Mesenteric fat pad (tissue), 1 donor: ENCODE measurements around the gene SALL1. TPM values are rescaled to one million over a fixed set of nuclear protein-coding genes. Genes with fewer than 3 reads are reported as not detected.

Source experiments
- DNase-seq: peaks from one replicate; pipeline ENCODE4 v3.0.0-alpha.2; 2020; ENCODE audit warnings: low spot score
- total RNA-seq: library from RNA; stranded (reverse); fragmentation: NEBNext Ultra II Directional; extraction: Animal tissue kit (Norgen Biotek cat#: 25700); gene quantifications from one replicate; pipeline ENCODE4 v1.2.1, GENCODE V29; 2021
- donor health status: DM: yes; HTN: yes; CAD: no.

The SALL1 gene
- total RNA-seq, 1 donor from 2014 or later, result 0.45 TPM

DNA sequence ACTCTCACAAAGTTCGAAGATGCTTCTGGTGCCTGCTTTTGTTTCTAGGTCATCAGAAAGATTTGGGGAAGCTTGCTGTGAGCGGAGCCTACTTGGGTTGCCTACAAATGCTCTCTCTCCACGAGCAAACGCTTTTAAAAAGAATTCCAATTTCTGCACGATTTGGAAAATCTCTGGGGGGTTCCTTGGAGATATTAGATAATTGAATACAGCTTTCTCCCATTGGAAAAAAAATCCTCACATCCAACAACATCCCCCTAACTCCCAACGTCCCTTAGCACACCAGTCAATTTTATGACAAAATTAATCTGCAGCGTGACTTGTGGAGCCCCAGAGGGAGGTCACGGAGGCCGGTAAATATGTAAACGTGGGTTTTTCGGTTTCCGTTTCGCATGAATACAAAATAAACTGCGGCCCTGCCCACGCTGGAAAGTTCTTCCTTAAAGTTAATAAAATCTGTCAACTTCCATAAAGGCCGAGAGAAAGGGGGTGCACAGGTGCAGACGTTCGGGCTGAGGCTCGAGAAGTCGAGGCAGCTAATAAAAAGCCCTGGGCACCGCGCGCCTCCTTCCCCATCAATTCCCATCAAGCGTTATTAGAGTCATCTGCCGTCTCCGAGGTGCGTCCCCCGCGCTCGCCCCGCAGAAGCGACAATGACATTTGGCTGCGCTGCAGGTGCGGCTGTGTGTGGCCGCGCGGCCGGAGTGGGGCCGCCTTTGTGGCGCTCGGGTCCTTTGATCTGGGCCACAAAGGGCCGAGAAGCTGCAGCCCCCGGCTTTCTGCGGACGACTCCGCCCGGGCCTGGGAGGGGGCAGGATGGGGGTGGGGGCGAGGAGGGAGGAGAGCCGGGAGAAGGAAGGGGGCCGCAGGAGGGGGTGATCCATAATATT lies 37.6 kb downstream of the SALL1 start:
- DNase-seq, result no peak

GRCh38 chr16:51112323-51112722 lies 38.7 kb downstream of the SALL1 start:
- DNase-seq, result no peak

DNA sequence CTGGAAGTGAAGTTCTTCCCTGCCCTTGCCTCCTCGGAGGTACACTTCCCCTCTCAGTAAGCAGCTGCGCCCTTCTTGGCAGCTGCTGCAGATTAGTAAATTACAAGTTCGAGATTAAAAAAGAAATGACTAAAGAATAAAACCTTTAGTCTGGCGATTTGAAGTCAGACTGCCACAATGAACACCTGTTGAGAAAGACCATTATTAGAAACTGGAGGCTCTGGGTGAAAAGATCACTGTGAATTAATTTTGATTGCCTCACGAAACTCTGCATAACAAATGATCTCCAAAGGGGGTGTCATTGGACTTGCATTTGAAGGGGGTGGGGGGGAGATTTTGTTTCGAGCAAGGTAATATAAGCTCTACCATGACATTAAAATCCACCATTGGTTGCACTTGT lies 39.3 kb downstream of the SALL1 start:
- DNase-seq, result no peak

- no peak for DNase-seq
Measured at GRCh38 chr16:51110700-51111157, 40.3 kb downstream of the SALL1 start.

DNA sequence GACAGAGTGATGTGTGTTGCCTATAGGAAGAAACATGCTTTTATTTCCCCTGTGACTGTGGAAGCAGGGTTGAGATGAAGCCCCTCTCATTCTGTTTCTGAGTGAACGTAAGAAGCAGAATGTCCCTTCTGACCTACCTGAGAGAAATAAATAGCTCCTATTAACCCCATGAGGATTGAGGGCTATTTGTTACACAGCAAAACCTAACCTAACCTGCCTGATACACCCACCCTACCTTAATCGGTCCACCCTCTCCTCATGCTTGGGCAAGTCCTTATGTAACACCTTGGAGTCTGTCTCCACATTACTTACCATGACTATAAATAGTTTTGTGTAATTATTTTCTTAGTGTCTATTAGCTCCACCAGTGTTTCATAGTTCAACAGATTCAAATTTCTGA lies 41.9 kb downstream of the SALL1 start:
- no peak for DNase-seq

GRCh38 chr16:51107742-51108141 lies 43.3 kb downstream of the SALL1 start:
- no peak for DNase-seq

GRCh38 chr16:51106535-51106934 lies 44.5 kb downstream of the SALL1 start:
- DNase-seq, result no peak

- DNase-seq, result no peak
Measured at GRCh38 chr16:51103590-51103989, 47.5 kb downstream of the SALL1 start.

GRCh38 chr16:51097729-51098128 lies 53.3 kb downstream of the SALL1 start:
- DNase-seq, result no peak

GRCh38 chr16:51095890-51096626 lies 55.0 kb downstream of the SALL1 start:
- DNase-seq, result no peak

DNA sequence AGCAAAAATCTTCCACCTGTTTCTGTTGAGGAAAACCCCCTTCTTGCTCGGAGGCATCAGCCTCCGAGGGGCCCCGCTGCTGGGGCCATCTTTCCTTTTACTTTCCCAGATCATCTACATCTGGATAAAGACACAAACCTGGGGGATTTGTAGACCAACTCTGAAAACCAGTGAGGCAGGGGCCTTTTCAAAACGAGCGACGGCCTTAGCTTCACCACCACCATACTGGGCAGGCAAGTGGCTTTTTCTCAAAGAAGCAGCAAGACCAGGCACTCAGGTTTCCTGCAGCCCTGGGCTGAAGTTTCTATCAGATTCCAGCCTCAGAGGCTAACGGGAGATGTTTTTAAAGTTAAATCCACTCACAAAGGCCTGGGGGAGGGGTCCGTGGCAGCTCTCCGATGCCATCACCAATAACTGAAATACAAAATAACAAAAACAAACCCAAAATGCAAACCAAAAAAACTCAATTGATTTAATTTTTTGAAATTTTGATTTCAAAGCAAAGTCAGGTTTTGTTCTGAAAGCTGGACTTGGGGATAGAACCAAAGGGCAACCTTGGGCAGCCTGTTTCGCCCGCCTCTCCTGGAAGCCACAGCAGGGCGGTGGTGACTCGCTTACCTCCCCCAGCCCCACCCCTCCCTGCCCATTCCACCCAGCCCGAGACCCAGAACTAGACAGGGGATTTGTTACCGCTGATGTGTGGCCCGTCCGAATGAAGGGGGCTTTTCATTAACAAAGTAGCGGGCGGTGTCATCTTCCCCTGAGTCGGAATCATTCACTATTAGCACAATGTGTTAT lies 55.8 kb downstream of the SALL1 start:
- no peak for DNase-seq

GRCh38 chr16:51093726-51094280 lies 57.3 kb downstream of the SALL1 start:
- DNase-seq, result no peak
